ENCODE data around the gene DPH6.
"Not testable (repeated sequence)": the region's sequence is repeated elsewhere in the genome, so short reads cannot be mapped to it uniquely, and the experiment has no call there.

DPH6 gene

DNA sequence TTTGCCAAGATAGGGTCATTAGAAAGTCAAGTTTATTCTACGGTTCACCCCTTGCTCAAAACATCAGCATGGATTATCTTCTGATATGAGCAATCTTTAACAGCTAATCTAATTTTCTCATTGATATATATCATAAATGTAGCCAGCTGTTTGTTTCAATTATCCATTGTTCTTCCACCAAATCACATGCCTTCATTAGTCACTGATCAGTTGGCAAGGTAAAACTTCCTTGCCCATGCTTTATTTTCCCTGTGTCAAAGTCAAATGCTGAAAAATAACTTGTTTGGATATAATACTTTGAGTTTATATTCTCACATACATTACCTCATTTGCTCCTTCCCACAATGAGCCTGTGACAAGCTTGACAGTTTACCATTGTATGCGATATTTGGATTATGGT lies 60.6 kb downstream of the DPH6 start:
- no peak for DNase-seq (ENCODE audit: low read depth in 2 of 2)

DNA sequence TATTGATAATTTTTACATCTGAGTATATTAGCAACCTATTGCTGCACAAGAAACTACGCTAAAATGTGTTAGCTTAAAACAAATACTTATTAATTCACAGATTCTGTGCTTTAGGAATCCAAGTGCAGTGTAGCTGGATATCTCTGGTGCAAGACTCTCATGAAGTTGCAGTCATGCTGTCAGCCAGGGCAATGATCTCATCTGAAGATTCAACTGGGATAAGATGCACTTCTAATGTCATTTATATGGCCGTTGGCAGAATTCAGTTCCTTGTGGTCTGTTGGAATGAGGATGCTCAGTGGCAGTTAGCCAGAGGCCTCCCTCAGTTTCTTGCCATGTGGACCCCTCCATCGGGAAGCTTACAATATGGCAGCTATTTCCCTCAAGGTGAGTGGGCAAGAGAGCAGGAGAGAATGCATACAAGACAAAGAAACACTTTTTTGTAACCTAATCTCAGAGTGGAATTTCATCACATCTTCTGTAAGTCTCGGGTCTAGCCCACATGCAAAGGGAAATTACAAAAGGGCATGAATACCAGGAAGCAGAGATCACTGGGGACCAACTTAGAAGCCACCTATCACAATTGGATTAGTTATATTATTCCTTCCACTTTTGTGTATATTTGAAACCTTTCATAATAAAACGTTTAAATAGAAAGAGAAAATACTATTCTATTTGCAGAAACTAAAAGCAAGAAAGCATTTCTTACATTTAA lies 61.6 kb downstream of the DPH6 start:
- no peak for DNase-seq (ENCODE audit: low read depth in 2 of 2)

DNA sequence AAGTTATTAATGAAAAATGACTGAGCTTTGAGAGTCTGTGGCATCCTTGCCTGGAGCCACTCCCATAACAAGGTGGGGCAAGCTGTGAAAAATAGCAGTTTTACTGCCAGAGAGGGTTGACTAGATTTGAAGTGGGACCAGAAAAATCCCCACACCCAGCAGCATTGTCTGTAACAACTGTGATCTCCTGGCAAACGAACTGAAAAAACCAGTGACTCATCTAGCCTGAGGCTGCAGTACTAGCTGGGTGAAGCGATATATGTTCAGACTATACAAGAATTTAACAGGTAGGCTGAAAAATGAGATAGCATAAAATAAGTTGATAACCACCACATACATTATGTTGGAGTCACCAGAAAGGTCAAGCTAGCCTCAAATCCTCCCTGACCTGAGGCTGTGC lies 64.0 kb downstream of the DPH6 start:
- DNase-seq (ENCODE audit: low read depth in 2 of 2), result no peak

DNA sequence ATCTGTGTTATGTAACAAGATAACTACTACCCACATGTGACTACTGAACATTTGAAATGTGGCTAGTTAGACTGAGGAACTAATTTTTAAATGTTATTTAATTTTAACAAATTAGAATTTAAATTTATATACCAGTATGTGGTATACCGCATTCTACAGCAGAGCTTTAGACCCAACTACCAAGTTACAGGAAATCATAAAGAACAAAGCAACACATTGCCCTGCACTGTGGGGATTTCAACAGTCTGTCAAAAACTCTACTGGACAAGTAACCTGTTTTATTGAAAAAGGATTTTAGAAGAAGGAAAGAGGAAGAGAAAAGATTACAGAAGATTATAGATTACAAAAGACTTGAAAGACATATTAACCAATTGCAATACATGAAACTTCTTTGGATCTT lies 64.9 kb downstream of the DPH6 start:
- no peak for DNase-seq (ENCODE audit: low read depth in 2 of 2)

DNA sequence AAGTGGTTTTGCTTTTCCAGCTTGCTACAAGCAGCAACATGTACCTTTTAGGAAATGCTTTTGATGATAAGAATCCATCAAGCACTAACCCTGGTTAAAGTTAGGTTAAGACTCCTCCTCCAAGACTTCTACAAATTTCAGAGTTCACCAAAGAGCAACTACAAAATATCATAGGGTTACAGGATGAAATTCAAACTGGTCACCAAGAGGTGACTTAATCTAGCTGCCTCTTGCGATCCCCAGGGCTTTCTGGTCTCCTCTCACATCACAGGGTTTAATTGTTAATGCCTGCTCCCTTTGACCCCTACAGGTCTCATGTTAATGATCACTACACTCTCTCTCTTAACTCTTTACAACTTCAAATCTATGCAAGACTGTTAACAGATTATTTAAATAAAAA lies 66.5 kb downstream of the DPH6 start:
- no peak for DNase-seq (ENCODE audit: low read depth in 2 of 2)

DNA sequence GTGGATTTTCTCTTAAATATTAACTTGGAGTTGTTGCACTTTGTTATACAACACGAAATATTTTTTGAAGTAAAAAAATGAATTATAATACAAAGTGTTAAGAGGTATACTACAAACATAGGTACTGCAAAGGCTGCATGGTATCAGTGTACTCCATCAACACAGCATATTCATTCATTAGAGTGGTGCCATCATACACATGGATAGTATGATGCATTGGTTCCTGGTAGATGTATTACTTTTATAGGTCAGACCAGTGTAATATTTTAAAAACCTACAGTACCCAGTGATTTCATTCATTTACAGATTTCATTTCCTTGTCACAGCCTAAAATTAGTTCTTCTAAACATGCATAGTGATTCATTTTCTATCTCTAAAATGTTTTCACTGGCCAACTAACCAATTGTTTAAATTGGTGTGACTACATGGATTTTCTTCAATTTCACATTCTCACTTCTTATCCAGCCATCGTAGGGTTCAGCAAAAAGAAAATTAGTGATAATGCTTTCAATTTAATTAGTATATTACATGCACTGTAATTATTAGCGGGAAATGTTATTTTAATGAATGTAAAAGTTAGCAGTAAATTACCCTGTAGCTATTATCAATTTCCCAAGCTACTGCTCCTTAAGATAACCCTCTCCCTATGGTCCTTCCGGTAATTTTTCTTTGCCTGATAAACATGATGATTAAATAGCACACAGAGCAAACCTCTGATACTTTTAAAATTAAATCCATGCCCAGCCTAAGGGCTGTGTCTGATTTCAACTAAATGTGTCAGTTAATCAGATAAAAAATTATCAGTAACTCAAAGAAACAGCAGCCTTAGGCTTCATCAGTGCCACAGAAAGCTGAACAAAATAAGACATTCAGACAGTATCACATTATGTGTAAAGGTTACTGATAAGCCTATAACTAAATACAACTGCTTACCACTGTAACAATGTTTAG lies 68.4 kb downstream of the DPH6 start:
- no peak for DNase-seq (ENCODE audit: low read depth in 2 of 2)

DNA sequence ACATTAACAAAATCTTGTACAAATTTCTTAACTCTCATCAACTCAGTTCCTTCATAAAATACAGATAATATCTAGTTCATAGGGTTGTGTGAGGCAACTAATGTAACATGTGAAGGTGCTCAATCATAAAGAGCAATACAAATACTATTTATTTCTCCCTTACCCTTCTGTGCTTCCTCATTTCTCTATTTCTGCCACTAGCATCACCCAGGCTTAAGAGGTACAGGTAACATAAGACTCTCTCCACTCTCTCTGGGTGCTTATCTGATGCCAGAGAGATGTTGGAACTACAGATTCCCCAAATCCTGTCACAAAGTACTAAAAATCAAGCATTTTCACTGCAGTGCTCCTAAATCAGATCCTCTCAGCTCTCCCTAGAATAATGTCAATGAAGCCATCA lies 74.9 kb downstream of the DPH6 start:
- no peak for DNase-seq (ENCODE audit: low read depth in 2 of 2)

DNA sequence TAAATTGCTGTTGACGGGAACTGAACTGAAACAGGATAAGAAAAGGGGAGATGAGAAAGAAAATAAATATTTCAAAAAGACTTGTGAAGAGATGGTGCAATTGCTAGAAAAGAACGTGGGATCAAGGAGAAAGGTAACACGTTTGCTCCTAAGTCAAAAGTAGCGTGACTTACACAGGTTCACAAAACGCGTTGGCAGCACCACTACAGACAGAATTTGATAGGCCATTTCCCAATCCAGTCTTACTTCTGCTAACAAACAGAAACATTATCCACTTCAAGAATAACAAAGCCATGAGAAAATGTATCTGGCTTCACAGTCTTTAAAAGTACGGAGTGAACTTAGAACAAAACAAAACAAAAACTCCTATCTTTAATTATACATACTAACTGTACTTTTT lies 75.5 kb downstream of the DPH6 start:
- DNase-seq (ENCODE audit: low read depth in 2 of 2), result no peak

DNA sequence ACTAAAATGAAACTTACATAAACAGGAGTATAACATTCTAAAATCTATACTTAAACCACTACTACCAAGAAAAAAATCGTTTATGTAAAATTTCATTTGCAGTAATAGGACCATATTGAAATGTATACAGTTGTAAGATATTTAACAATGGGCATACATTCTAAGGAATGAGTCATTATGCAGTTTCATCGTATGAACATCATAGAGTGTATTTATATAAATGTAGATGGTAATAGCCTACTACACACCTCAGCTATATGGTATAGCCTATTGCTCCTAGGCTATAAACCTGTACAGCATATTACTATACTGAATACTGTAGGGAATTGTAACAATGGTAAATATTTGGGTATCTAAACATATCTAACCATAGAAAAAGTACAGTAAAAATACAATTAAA lies 79.5 kb downstream of the DPH6 start:
- DNase-seq (ENCODE audit: low read depth in 2 of 2), result no peak

DNA sequence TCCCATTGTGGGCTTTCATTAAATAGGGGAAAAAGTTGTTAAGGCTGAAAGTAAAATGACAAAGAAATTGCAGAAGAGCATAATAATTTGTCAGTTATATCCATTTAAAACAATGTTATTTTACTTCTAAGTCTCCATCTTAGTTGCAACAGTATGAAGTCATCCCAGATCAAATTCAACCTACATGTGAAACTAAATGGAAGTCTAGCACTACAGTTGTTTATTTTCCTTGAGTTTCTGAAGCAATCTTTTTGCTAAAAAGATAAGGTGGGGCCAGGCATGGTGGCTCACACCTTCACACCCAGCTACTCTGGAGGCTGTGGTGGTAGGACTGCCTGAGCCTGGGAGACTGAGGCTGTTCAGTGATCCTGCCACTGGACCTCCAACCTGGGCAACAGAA lies 80.2 kb downstream of the DPH6 start:
- no peak for DNase-seq (ENCODE audit: low read depth in 2 of 2)

DNA sequence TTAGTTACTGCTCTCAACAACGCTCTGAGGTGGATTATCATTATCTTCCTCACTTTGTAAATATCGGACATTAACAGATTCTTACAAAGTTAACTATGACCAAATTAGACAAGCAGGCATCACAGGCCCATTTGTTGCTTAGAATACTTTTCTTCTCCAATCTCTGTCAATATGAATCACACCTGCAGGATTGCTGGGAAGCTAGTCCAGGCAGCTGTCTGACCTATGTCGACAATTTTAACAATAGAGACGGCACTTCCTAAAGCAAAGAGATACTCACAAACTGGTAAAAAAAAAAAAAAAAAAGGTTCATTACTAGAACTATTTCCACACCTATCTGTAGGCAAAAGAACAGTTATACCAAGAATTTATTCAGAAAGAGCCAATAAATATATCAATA lies 85.3 kb downstream of the DPH6 start:
- no peak for DNase-seq (ENCODE audit: low read depth in 2 of 2)

DNA sequence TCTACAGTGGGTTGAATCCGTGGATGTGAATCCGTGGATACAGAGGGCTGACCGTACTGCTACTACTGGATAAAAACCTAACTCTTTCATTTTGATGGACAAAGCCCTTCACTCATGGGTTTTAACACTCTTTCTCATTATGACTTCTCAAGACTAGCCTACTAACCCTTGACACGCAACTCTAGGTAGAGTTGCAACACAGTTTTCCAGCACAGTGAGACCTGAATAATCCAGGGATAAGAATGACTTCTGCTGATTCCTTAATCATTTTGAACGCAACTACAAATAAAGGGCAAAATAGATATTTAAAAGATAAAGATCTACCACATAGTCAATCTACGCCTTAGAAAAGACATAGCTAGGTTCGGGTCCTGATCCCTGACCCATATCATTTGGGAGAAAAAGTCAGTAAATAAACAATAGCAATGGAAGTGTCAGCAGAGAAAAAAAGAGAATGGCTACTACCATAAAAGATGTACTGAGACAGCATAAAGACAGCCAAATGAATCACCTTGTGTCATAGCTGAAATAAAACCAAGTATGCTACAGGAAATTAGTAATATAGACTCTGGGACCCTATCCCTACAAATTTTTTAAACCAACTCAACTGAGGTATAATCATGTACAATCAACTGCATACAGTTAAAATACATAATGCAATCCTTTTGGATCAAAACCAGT lies 87.6 kb downstream of the DPH6 start:
- DNase-seq (ENCODE audit: low read depth in 2 of 2), result no peak

DNA sequence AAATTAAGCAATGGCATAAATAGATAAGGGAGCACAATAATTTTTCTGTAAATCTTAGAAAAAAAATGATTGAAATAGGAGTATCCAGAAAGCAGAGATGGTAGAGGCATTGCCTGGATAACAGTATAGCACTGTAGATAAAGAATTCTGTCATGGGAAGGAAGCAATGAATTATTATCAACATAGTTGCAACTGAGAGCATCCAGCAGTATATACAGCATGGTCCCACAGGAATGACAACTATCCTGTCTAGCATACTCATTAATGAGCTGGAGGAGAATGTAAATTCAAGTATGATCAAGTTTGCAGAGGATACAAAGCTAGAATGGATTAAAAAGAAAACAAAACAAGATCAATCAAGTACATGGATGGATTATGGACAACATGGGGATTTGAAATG lies 90.8 kb downstream of the DPH6 start:
- no peak for DNase-seq (ENCODE audit: low read depth in 2 of 2)

DNA sequence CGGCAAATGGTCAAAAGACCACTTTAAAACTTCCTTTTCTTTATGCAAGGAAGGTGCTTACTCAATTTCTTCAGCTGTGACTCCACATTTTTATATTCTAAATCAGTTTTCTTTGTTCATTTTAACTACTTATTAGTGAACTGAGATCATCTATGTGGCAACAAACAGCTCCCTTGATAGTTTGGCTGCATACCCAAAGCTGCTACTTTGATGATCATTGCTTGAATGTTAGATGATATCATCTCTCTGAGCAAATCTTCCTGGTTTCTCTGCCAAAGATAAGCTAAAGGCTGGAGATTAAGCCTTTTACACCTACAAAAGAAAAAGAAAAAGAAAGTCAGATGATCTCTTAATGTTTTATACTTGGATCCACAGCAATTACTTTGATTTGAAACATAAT lies 95.5 kb downstream of the DPH6 start:
- no peak for DNase-seq (ENCODE audit: low read depth in 2 of 2)

DNA sequence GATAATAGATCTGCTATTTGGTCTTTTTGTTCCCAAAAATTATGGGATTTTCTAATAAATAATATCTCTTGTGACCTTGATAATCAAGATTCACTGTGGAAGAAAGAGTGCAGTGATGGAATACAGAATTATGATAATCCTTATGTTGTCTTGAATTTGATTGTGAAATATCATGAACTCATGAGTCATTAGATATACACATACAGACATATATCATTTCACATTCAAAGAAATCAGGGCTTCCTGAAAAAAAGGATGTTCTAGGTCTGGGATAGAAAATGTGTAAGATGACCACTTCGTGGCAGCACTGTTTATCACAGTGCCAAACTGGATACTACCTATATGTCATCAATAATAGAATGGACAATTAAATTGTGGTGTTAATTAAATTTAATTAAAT lies 97.7 kb downstream of the DPH6 start:
- DNase-seq (ENCODE audit: low read depth in 2 of 2), result no peak

DNA sequence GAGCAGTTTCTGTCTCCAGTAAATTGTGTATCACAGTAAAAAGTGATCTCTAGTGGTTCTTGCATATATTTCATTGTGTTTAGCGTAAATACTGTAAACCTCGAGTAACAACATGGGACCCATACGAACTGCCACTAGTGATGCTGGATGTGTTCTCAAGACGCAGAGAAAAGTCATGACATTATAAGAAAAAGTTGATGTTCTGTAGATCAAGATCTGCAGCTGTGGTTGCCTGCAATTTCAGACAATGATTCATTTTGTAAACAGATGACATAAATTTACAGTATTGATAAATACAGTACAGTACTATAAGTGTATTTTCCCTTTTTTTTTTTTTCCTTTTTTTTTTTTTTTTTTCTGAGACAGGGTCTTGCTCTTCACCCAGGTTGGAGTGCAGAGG lies 100.1 kb downstream of the DPH6 start:
- DNase-seq (ENCODE audit: low read depth in 2 of 2), result no peak

DNA sequence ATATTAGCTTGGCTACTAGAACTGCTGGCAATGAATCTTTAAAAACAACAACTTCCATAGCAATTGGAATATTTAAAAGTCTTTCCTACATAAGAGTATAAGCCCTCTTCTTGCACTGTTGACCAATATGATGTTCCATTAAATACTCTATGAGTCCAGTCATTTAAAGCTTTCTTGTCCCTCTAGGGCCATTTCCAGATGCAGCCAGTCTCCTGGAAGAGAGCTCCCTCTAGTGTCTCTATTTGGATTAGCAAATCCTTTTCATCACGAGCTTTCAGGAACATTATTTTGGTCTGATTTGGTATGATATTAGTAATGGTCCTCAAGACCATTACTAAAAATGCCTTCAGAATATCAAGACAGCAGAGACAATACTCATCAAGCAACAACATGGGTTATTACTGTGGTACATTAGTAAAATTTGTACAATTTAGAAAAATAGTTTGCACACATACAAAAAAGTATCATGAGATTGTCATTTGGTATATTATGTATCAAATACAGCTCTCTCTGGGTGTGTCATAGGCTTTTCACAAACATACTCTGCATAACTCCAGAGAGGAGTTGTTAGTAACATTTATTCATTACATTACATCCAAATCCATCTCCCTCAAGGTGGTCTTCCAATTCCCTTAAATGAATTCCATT lies 101.3 kb downstream of the DPH6 start:
- DNase-seq (ENCODE audit: low read depth in 2 of 2), result no peak

DNA sequence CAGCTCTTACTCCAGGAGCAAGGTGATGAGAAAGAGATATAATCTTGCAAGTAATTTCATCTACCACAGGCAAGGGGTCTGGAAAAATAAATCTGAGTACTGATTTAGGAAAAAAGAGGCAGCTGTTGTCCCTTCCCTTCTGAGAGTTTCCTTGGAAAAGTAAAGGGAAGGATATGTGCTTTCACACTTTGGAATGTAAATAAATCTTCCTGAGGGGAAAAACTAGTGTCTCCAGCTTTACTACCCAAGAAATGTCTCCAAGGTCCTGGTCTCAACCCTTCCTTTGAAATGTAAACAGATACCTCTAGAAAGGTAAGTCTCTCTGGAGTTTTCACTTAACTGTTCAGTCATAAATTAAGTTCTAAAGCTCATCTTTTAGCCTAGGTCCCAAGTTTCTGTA lies 102.6 kb downstream of the DPH6 start:
- no peak for DNase-seq (ENCODE audit: low read depth in 2 of 2)

DNA sequence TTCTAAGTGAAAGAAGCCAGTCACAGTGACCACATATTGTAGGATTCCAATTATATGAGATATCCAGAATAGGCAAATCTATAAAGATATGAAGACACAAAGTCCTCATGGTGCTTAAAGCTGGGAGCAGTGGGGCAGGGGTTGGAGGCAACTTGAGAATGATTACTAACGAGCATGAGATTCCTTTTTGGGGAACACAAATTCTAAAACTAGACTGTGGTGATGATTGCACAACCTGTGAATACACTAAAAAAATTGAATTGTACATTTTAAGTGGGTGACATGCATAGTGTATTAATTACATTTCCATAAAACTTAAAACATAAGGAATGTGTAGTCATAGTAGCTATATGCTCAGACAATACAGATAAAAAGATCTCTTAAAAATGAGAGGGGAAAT lies 103.2 kb downstream of the DPH6 start:
- DNase-seq (ENCODE audit: low read depth in 2 of 2), result no peak

DNA sequence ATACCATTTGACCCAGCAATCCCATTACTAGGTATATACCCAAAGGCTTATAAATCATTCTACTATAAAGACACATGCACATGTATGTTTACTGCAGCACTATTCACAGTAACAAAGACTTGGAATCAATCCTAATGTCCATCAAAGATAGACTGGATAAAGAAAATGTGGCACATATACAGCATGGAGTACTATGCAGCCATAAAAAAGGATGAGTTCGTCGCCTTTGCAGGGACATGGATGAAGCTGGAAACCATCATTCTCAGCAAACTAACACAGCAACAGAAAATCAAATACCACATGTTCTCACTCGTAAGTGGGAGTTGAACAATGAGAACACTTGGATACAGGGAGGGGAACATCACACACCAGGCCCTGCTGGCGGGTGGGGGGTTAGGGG lies 104.7 kb downstream of the DPH6 start:
- DNase-seq (ENCODE audit: low read depth in 2 of 2), result not testable (repeated sequence)

DNA sequence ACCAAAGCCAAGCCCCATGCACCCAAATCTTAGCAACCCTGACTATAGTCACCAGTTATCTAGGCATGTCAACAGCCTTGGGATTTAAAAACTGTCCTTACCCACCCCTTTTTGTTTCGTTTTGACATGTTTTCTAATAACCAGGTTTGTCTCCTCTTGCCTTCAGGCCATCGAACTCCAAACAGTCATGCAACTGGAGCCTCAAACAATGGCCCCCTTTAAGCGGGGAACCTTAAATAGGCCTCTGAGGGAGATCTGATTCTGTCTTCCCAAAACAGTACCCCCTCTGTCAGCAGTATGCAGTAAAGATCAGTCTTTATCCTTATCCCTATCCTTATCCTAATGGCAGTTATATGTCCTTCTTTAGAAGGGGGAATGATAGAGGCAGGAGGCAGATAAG lies 105.7 kb downstream of the DPH6 start:
- no peak for DNase-seq (ENCODE audit: low read depth in 2 of 2)

DNA sequence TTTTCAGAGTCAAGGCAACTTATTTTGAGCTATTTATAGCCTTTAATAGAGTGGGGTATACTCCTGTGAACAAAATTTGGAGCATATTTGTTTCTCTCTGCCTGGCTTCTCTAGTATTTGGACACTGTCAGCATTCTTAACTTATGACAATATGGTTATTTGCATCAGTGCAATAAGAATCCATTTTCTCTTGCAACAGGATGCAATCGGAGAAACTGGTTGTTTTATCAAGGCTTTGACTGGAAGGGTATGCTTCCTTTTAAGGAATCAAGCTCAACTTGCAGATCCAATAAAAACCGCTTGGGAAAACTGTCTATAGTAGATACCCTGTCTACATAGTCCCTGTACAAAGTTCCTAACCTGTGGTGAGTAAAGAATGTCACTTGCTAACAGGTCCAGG lies 106.7 kb downstream of the DPH6 start:
- DNase-seq (ENCODE audit: low read depth in 2 of 2), result no peak

Data from stimulated activated CD4-positive, alpha-beta T cell treated with anti-CD3 and anti-CD28 coated beads, Interleukin-1b, Interleukin-23, amount 100 ng/mL, for 4 hours (primary cell).